ENCODE measurements around the gene EFCAB14. TPM values are rescaled to one million over a fixed set of nuclear protein-coding genes. Genes with fewer than 3 reads are reported as not detected.

EFCAB14 gene
- total and polyA plus RNA-seq, 9 of the 15 experiments (the other 6 are each of a cell fraction or from before 2014, with no cell fraction given) = 7.3 to 49.0 (median 37.3) TPM

- WGBS (ENCODE audit: insufficient coverage, low coverage, missing lambda C conversion rate) = 2% methylated on average over 7 of the region's 7 CpGs
- peak; percentile 95 for FAIRE-seq
- CTCF ChIA-PET (ENCODE audit: low intra/inter-chr PET ratio) = interaction anchor here (0.7 to 3.6 kb wide), 6 partner anchors 102 to 283 kb away, joined by 3 to 46 read pairs (median 4); no protein-coding TSS in a partner anchor
- TF ChIP-seq GTF2A2 (tag; IDR thresholded peaks at IDR 0.05) (no peak), ETV5 (CRISPR knock-in tag; IDR thresholded peaks at IDR 0.05; ENCODE audit: low read depth) (no peak), PREB (CRISPR knock-in tag; IDR thresholded peaks at IDR 0.05) (no peak), TCF3 (CRISPR knock-in tag; IDR thresholded peaks at IDR 0.05) (no peak), ZNF124 (CRISPR knock-in tag; IDR thresholded peaks at IDR 0.05) (no peak), ADNP (tag; IDR thresholded peaks at IDR 0.05) (no peak), SMARCC2 (IDR thresholded peaks at IDR 0.05; ENCODE audit: low read depth) (no peak), TBP (optimal IDR thresholded peaks at IDR 0.05; ENCODE audit: low read depth, low read length) (no peak), RREB1 (CRISPR knock-in tag; IDR thresholded peaks at IDR 0.05) (no peak), RUNX1 (IDR thresholded peaks at IDR 0.05; ENCODE audit: low read depth) (no peak), NCOA4 (IDR thresholded peaks at IDR 0.05; ENCODE audit: partially characterized antibody) (no peak), CCAR2 (IDR thresholded peaks at IDR 0.05; ENCODE audit: low read depth, low read length) (no peak), DIDO1 (tag; IDR thresholded peaks at IDR 0.05; ENCODE audit: low read depth) (no peak), NR1H2 (CRISPR knock-in tag; IDR thresholded peaks at IDR 0.05) (no peak), NEUROD1 (IDR thresholded peaks at IDR 0.05; ENCODE audit: borderline replicate concordance, low read depth, low read length, partially characterized antibody) (no peak), NELFE (IDR thresholded peaks at IDR 0.05; ENCODE audit: insufficient read depth, insufficient read length) (no peak)
These were observed 6.2 kb upstream of the EFCAB14 start for GRCh38 chr1:46724991-46725735.

More at GRCh38 chr1:46724991-46725735, 6.2 kb upstream of the EFCAB14 start:
- DNase-seq (ENCODE audit: extremely low read depth in 1 of 4, low spot score in 3 of 4) = peak; percentile 56 to 89 (median 66)
- no peaks in the 10 kb centered on the region for H4K20me1 ChIP-seq (replicated peaks; ENCODE audit: control insufficient read depth, insufficient read depth, low read length)
- no peaks in the 10 kb centered on the region for H3K9me1 ChIP-seq (ENCODE audit: control insufficient read depth, insufficient read depth, low read length)
- intact Hi-C loops (cut with micrococcal nuclease) (loop anchor here (1.0 to 5.0 kb wide), 3 partner anchors 103 to 190 kb away; a partner anchor contains a TSS), in situ Hi-C loops (cut with MboI) (loop anchor here (5.0 kb wide), 3 partner anchors 108 to 278 kb away; partner anchors contain the start of gene MOB3C)
- H3K9ac ChIP-seq (ENCODE audit: insufficient read depth in 1 of 2, low read depth in 2 of 2, low read length in 2 of 2) = peak overlapping the region in 1 of 2 experiments; percentile 53; a peak in 1 of 4 replicates
- peak overlapping the region; percentile 46 for H3K4me2 ChIP-seq (ENCODE audit: insufficient read depth, low read length)
- no peaks in the 10 kb centered on the region for H3K9me3 ChIP-seq (replicated peaks; ENCODE audit: control insufficient read depth, insufficient read depth, low read depth, low read length)
- no TSS peak for BruUV-seq (replicated peaks)
- peak; percentile 96 for ATAC-seq
- H3K79me2 ChIP-seq (ENCODE audit: control insufficient read depth, insufficient read depth, low read length) = no peaks in the 10 kb centered on the region
- H3K4me1 ChIP-seq (replicated peaks in 1 of 2; ENCODE audit: control insufficient read depth in 2 of 2, insufficient read depth in 2 of 2, low read length in 2 of 2) = peaks cover 8 to 15% of the 10 kb centered on the region in 2 experiments; a peak in 4 of 5 replicates
- POLR2A ChIA-PET = interaction anchor here (0.6 to 2.0 kb wide), 8 partner anchors 10 to 454 kb away, joined by 3 to 5 read pairs (median 4); no protein-coding TSS in a partner anchor
- H3K4me3 ChIP-seq = no peak overlapping the region
- H2AFZ ChIP-seq (ENCODE audit: low read depth, low read length) = peak overlapping the region; percentile 48
- no peaks in the 10 kb centered on the region for H3K27me3 ChIP-seq (ENCODE audit: control insufficient read depth in 2 of 2, insufficient read depth in 2 of 2, low read length in 2 of 2)
- H3K27ac ChIP-seq (ENCODE audit: extremely low read depth, low read depth, low read length) = no peak overlapping the region
- H3K36me3 ChIP-seq (ENCODE audit: control insufficient read depth, insufficient read depth, low read length) = no peaks in the 10 kb centered on the region

All from K562 (cell line).